Type B pancreatic cell (in vitro differentiated cells): ENCODE data around the gene ITGB1. TPM values are rescaled to one million over a fixed set of nuclear protein-coding genes. Genes with fewer than 3 reads are reported as not detected.

Experiments
- DNase-seq: peaks from one replicate; pipeline ENCODE4 v3.0.0; 2021; ENCODE audit warnings: mixed read lengths; ENCODE audit not compliant: unreplicated experiment; ENCODE audit errors: extremely low spot score
- H3K27ac Mint-ChIP-seq: 2 replicates; pipeline ENCODE4 v1.8.0; 2021; ENCODE audit warnings: mild to moderate bottlenecking, mixed read lengths
- H3K27me3 Mint-ChIP-seq: 2 replicates; pipeline ENCODE4 v1.8.0; 2021; ENCODE audit warnings: mixed read lengths
- H3K36me3 Mint-ChIP-seq: 2 replicates; pipeline ENCODE4 v1.8.0; 2021; ENCODE audit warnings: mixed read lengths
- H3K4me1 Mint-ChIP-seq: one replicate; pipeline ENCODE4 v1.8.0; 2021; ENCODE audit warnings: mixed read lengths; ENCODE audit not compliant: unreplicated experiment
- H3K4me3 Mint-ChIP-seq: 2 replicates; pipeline ENCODE4 v1.8.0; 2021; ENCODE audit warnings: mild to moderate bottlenecking, mixed read lengths
- H3K9me3 Mint-ChIP-seq: 2 replicates; pipeline ENCODE4 v1.8.0; 2021; ENCODE audit warnings: mixed read lengths
- CTCF ChIP-seq: fragments of 200-600 bp; sonication (generic); conservative IDR thresholded peaks from 2 replicates; pipeline ENCODE4 v1.5.0; 2021; ENCODE audit warnings: antibody characterized with exemption, mild to moderate bottlenecking
- total RNA-seq: library from RNA; stranded (reverse); gene quantifications from 2 replicates; pipeline ENCODE4 v1.2.1, GENCODE V29; 2021; ENCODE audit warnings: low replicate concordance

Gene ITGB1
- total RNA-seq, 1 donor from 2014 or later = 240 TPM

GRCh38 chr10:32854435-32854834, 103.6 kb downstream of the ITGB1 start:
- no peak for TF ChIP-seq CTCF
- Mint-ChIP-seq H3K36me3 (no peaks in the 10 kb centered on the region), H3K9me3 (no peaks in the 10 kb centered on the region), H3K27ac (no peak overlapping the region), H3K4me3 (no peak overlapping the region), H3K4me1 (no peaks in the 10 kb centered on the region), H3K27me3 (no peaks in the 10 kb centered on the region)
- DNase-seq = no peak

- H3K9me3 Mint-ChIP-seq = no peaks in the 10 kb centered on the region
Measured at GRCh38 chr10:32851301-32851700, 106.7 kb downstream of the ITGB1 start.

More at GRCh38 chr10:32851301-32851700, 106.7 kb downstream of the ITGB1 start:
- no peaks in the 10 kb centered on the region for H3K27me3 Mint-ChIP-seq
- no peak overlapping the region for H3K4me3 Mint-ChIP-seq
- no peak for TF ChIP-seq CTCF
- no peak for DNase-seq
- H3K27ac Mint-ChIP-seq = no peak overlapping the region
- no peaks in the 10 kb centered on the region for H3K36me3 Mint-ChIP-seq
- H3K4me1 Mint-ChIP-seq = no peaks in the 10 kb centered on the region
